Endothelial cell of umbilical vein (primary cell): ENCODE data around the gene OSGIN1. TPM values are rescaled to one million over a fixed set of nuclear protein-coding genes. Genes with fewer than 3 reads are reported as not detected.

Experiments used
- BruUV-seq: library from RNA; stranded (reverse); fragments of 400-500 nt; replicated peaks from 2 replicates; lab custom pipeline; 2021; lab: Mats Ljungman, UMichigan
- CTCF ChIA-PET: fragments of 300-600, 350-600 bp; sonication (Branson Sonifier 250); formaldehyde crosslinking; loops from one replicate; lab custom pipeline; 2021; ENCODE audit warnings: antibody characterized with exemption, inconsistent platforms; lab: Charles Lee
- POLR2A ChIA-PET: fragments of 300-600, 350-600 bp; sonication (Branson Sonifier 250); formaldehyde crosslinking; loops from one replicate; lab custom pipeline; 2021; ENCODE audit warnings: antibody characterized with exemption, inconsistent platforms; lab: Charles Lee
- DNase-seq: peaks from one replicate; pipeline ENCODE4 v3.0.0-alpha.2; 2011; ENCODE audit warnings: low read depth, low spot score
- FAIRE-seq: peaks from 2 replicates; lab custom pipeline; 2011; peaks lifted over from hg19 to GRCh38; lab: Jason Lieb, UNC
- H2AFZ ChIP-seq: 2 replicates; pipeline ENCODE4 v1.6.0; 2012; ENCODE audit warnings: low read depth, low read length, control low read depth, inconsistent platforms
- H3K27ac ChIP-seq: 2 replicates; pipeline ENCODE4 v1.5.1; 2011; ENCODE audit warnings: low read depth, mild to moderate bottlenecking, control low read depth, low read length, moderate library complexity; ENCODE audit not compliant: insufficient read depth
- H3K27me3 ChIP-seq, 2 experiments: 2 replicates each; pipeline versions ENCODE4 v1.6.0 to v1.6.1; 2011; ENCODE audit warnings: low read length in 2 of 2, mixed read lengths in 1 of 2; ENCODE audit not compliant: control insufficient read depth in 2 of 2, insufficient read depth in 2 of 2
- H3K36me3 ChIP-seq, 2 experiments: 2 replicates in 1 of 2; 3 replicates in 1 of 2; pipeline ENCODE4 v1.5.1; 2011; ENCODE audit warnings: low read length in 2 of 2, mild to moderate bottlenecking in 1 of 2, moderate library complexity in 1 of 2; ENCODE audit not compliant: control insufficient read depth in 2 of 2, insufficient read depth in 2 of 2; ENCODE audit errors: extremely low read depth in 1 of 2
- H3K4me1 ChIP-seq: 3 replicates; pipeline ENCODE4 v1.5.1; 2011; ENCODE audit warnings: mild to moderate bottlenecking, low read length; ENCODE audit not compliant: control insufficient read depth, insufficient read depth; ENCODE audit errors: extremely low read depth
- H3K4me2 ChIP-seq: 2 replicates; pipeline ENCODE4 v1.6.1; 2011; ENCODE audit warnings: low read length, control low read depth, mixed read lengths; ENCODE audit not compliant: insufficient read depth
- H3K4me3 ChIP-seq, 3 experiments: fragments of 200-600 bp in 1 of 3; sonication (generic), shearing (Covaris generic) in 1 of 3; replicated peaks in 1 of 3; 2 replicates each; pipeline ENCODE4 v1.5.1; 2011 to 2016; ENCODE audit warnings: control low read depth in 3 of 3, low read length in 3 of 3, mild to moderate bottlenecking in 2 of 3, inconsistent platforms in 1 of 3, low read depth in 1 of 3, moderate library complexity in 1 of 3; ENCODE audit not compliant: insufficient read depth in 1 of 3
- H3K79me2 ChIP-seq: 2 replicates; pipeline ENCODE4 v1.6.0; 2012; ENCODE audit warnings: low read length, inconsistent platforms; ENCODE audit not compliant: control insufficient read depth, insufficient read depth
- H3K9ac ChIP-seq: replicated peaks from 2 replicates; pipeline ENCODE3; 2011; ENCODE audit warnings: low read length, control low read depth; ENCODE audit not compliant: insufficient read depth; ENCODE audit errors: extremely low read depth
- H3K9me1 ChIP-seq: replicated peaks from 3 replicates; pipeline ENCODE4 v1.6.0; 2011; ENCODE audit warnings: mild to moderate bottlenecking, low read length; ENCODE audit not compliant: control insufficient read depth, insufficient read depth; ENCODE audit errors: extremely low read depth
- H3K9me3 ChIP-seq: replicated peaks from 2 replicates; pipeline ENCODE4 v1.5.1; 2012; ENCODE audit warnings: low read length, inconsistent platforms; ENCODE audit not compliant: control insufficient read depth, insufficient read depth
- H4K20me1 ChIP-seq: replicated peaks from 2 replicates; pipeline ENCODE3; 2011; ENCODE audit warnings: mild to moderate bottlenecking, low read length; ENCODE audit not compliant: control insufficient read depth, insufficient read depth; ENCODE audit errors: extremely low read depth
- EZH2 ChIP-seq: IDR thresholded peaks from 2 replicates; pipeline ENCODE4 v1.6.1; 2012; ENCODE audit warnings: borderline replicate concordance, low read depth, mild to moderate bottlenecking, moderate library complexity, low read length, inconsistent platforms; ENCODE audit not compliant: severe bottlenecking
- FOS ChIP-seq: IDR thresholded peaks from 2 replicates; pipeline ENCODE4 v1.6.1; 2011; ENCODE audit warnings: mild to moderate bottlenecking, low read length, moderate library complexity, borderline replicate concordance; ENCODE audit not compliant: insufficient read depth
- GATA2 ChIP-seq: IDR thresholded peaks from 2 replicates; pipeline ENCODE4 v1.7.0; 2011; ENCODE audit warnings: low read depth, mild to moderate bottlenecking, moderate library complexity, mixed read lengths, low read length; ENCODE audit not compliant: insufficient read length, insufficient read depth
- JUN ChIP-seq: IDR thresholded peaks from 2 replicates; pipeline ENCODE4 v1.6.1; 2011; ENCODE audit warnings: borderline replicate concordance, low read depth; ENCODE audit not compliant: insufficient read length, insufficient read depth
- MYC ChIP-seq: IDR thresholded peaks from one replicate; pipeline ENCODE4 v1.6.1; 2011; ENCODE audit warnings: mild to moderate bottlenecking, low read depth, low read length
- POLR2A ChIP-seq: IDR thresholded peaks from 2 replicates; pipeline ENCODE4 v1.6.1; 2012; ENCODE audit warnings: low read depth, mild to moderate bottlenecking, control low read depth, low read length
- POLR2AphosphoS5 ChIP-seq: IDR thresholded peaks from 2 replicates; pipeline ENCODE4 v1.6.1; 2012; ENCODE audit warnings: low read depth, mild to moderate bottlenecking, control low read depth, low read length, moderate library complexity; ENCODE audit not compliant: insufficient read depth
- dilution Hi-C: fragments of 300-500 bp; cut with MboI; formaldehyde crosslinking; loops from one replicate; pipeline ENCODE4 v1.15.0; 2019; ENCODE audit warnings: low sequenced_read_pairs; ENCODE audit not compliant: extremely low pct_ligation_motif_present
- intact Hi-C: fragments of 100-400 bp; cut with micrococcal nuclease; formaldehyde crosslinking; loops from one replicate; pipeline ENCODE4 v1.10.0; 2022
- polyA plus RNA-seq, 4 experiments: library from polyadenylated mRNA; depleted of rRNA in 3 of 4; stranded (reverse) in 3 of 4; unstranded in 1 of 4; fragments of >200 nt; gene quantifications; 2 replicates each; pipeline versions ENCODE4 v1.2.1 to v1.2.3, GENCODE V29; 2011 to 2012; ENCODE audit warnings: missing spikeins in 1 of 4
- total RNA-seq: library from RNA; stranded (reverse); gene quantifications from 2 replicates; pipeline ENCODE4 v1.2.3, GENCODE V29; 2021
- TF ChIP-seq, protein P1 (sequence below): IDR thresholded peaks from 2 replicates; pipeline ENCODE4 v1.6.1; 2011; ENCODE audit not compliant: insufficient read depth, insufficient read length
- TF ChIP-seq, protein P2 (sequence below), 2 donors: IDR thresholded peaks; 1 replicate in 1 of 2; 2 replicates in 1 of 2; pipeline ENCODE4 v1.5.1; 2011; ENCODE audit warnings: low read length in 2 of 2, mild to moderate bottlenecking in 2 of 2, moderate library complexity in 2 of 2, control low read depth in 1 of 2, inconsistent platforms in 1 of 2, low read depth in 1 of 2; ENCODE audit not compliant: insufficient read depth in 1 of 2; ENCODE audit errors: extremely low read depth in 1 of 2

Gene OSGIN1
- total and polyA plus RNA-seq, 2 donors (not counting 3 experiments of a cell fraction or from before 2014, with no cell fraction given), result 9.2 to 11.0 TPM

DNA sequence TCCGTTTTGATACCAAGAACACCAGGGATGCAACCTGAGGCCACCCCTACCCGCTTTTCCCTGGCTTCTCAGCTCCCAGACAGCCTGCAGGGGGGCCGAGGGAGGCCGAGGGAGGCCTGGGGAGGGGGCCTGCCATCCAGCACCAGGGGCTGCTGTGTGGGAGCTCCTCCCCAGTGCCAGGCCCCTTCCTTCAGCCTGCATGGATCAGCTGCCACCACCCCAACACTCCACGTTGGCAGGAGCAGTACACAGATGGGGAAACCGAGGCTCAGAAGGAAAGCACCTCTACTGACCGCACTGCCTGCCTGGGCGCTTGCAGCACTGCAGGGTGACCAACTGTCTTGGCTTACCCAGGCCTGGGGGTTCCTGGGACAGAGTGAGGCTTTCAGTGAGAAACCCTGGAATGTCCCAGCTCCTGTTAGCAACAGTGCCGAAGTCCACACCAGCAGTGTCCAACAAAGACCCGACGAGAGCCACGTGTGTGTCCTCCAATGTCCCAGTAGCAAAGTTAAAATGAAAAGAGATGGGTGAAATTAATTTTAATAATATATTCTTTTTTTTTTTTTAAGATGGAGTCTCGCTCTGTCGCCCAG, 5.3 kb upstream of the OSGIN1 start:
- BruUV-seq, result no TSS peak
- DNase-seq (no peak), FAIRE-seq (no peak)
- dilution Hi-C loops (no loop called here), intact Hi-C loops (no loop called here)
- Histone ChIP-seq H3K79me2 (no peaks in the 10 kb centered on the region), H4K20me1 (no peaks in the 10 kb centered on the region), H3K4me2 (no peak overlapping the region), H3K9me1 (no peaks in the 10 kb centered on the region), H3K36me3 (no peaks in the 10 kb centered on the region), H3K4me1 (peaks cover 4% of the 10 kb centered on the region), H3K9me3 (no peaks in the 10 kb centered on the region), H2AFZ (no peak overlapping the region), H3K27me3 (no peaks in the 10 kb centered on the region), H3K9ac (no peak overlapping the region), H3K27ac (no peak overlapping the region), H3K4me3 (no peak overlapping the region)
- TF ChIP-seq, protein P1, sequence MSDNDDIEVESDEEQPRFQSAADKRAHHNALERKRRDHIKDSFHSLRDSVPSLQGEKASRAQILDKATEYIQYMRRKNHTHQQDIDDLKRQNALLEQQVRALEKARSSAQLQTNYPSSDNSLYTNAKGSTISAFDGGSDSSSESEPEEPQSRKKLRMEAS, result no peak
- no peak for TF ChIP-seq POLR2AphosphoS5
- no peak for TF ChIP-seq MYC
- no peak for TF ChIP-seq JUN
- no peak for TF ChIP-seq POLR2A
- TF ChIP-seq GATA2, result no peak
- no peak for TF ChIP-seq EZH2
- TF ChIP-seq, protein P2, sequence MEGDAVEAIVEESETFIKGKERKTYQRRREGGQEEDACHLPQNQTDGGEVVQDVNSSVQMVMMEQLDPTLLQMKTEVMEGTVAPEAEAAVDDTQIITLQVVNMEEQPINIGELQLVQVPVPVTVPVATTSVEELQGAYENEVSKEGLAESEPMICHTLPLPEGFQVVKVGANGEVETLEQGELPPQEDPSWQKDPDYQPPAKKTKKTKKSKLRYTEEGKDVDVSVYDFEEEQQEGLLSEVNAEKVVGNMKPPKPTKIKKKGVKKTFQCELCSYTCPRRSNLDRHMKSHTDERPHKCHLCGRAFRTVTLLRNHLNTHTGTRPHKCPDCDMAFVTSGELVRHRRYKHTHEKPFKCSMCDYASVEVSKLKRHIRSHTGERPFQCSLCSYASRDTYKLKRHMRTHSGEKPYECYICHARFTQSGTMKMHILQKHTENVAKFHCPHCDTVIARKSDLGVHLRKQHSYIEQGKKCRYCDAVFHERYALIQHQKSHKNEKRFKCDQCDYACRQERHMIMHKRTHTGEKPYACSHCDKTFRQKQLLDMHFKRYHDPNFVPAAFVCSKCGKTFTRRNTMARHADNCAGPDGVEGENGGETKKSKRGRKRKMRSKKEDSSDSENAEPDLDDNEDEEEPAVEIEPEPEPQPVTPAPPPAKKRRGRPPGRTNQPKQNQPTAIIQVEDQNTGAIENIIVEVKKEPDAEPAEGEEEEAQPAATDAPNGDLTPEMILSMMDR (IDR thresholded peaks at IDR 0.05; ENCODE audit: extremely low read depth in 1 of 2, insufficient read depth in 1 of 2, low read depth in 1 of 2, low read length in 2 of 2), result no peak
- no peak for TF ChIP-seq FOS
- ChIA-PET CTCF (interaction anchor here (0.8 to 1.3 kb wide), 2 partner anchors 9 to 121 kb away, joined by 3 to 4 read pairs; no protein-coding TSS in a partner anchor), POLR2A (no interaction called here)
